ENCODE data around the gene GABRB1.

DNA sequence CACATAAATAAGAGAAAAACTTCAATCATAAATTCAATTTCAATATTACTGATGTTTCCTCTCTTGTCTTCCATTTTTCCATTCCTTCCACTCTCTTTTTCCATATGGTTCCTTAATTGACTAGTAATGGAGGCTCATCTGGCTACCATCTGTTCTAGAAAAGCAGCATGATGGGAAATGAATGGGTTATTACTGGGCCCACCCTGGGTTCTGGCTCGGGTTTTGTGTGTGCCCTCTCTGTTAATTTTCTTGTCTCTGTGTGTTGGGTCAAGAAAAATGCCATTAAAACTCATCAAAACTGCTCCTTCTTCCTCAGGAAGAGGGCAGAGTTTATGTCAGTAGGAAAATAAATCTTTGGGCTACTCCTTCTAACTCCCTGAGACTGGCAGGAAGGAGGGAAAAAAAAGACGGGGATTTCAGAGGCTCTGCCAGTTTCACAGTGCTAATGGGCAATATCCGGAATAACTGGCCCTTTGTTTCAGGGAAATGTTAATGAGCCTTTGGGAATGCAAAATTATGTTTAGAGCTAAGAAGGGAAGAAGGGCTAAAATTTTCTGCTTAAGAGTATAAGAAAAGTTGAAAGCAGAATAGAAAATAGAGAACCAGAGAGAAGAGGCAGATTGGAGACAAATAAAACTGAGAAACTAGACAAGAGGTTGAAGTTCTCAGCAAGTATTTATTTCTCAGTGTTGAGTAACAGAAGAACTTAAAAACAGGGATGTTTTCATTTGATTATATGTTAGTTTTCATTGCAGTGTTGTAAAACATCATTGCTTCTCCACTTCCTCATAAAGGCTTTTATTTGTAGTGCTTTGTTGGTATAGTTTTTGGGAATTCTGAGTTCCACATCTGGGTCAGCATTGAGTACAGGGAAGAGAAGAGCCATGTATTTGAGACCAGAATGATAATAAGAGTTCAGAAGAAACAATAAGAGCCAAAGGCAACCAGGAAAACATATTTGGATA, 19.7 kb downstream of the GABRB1 start:
- TF ChIP-seq, protein P1, sequence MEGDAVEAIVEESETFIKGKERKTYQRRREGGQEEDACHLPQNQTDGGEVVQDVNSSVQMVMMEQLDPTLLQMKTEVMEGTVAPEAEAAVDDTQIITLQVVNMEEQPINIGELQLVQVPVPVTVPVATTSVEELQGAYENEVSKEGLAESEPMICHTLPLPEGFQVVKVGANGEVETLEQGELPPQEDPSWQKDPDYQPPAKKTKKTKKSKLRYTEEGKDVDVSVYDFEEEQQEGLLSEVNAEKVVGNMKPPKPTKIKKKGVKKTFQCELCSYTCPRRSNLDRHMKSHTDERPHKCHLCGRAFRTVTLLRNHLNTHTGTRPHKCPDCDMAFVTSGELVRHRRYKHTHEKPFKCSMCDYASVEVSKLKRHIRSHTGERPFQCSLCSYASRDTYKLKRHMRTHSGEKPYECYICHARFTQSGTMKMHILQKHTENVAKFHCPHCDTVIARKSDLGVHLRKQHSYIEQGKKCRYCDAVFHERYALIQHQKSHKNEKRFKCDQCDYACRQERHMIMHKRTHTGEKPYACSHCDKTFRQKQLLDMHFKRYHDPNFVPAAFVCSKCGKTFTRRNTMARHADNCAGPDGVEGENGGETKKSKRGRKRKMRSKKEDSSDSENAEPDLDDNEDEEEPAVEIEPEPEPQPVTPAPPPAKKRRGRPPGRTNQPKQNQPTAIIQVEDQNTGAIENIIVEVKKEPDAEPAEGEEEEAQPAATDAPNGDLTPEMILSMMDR (IDR thresholded peaks at IDR 0.05), result no peak
- TF ChIP-seq POLR2A (IDR thresholded peaks at IDR 0.05) (no peak), POLR2AphosphoS5 (IDR thresholded peaks at IDR 0.05; ENCODE audit: insufficient read depth in 1 of 2, low read depth in 1 of 2) (no peak)

All from vagina (tissue), 2 donors.